Regular cardiac myocyte (primary cell): Measurements from ENCODE around the gene GPBAR1. TPM values are rescaled to one million over a fixed set of nuclear protein-coding genes. Genes with fewer than 3 reads are reported as not detected.

Experiments used
- total RNA-seq: library from RNA; depleted of rRNA; stranded (reverse); fragments of >200 nt; gene quantifications from 2 replicates; pipeline ENCODE4 v1.2.3, GENCODE V29; 2014

Gene GPBAR1, protein sequence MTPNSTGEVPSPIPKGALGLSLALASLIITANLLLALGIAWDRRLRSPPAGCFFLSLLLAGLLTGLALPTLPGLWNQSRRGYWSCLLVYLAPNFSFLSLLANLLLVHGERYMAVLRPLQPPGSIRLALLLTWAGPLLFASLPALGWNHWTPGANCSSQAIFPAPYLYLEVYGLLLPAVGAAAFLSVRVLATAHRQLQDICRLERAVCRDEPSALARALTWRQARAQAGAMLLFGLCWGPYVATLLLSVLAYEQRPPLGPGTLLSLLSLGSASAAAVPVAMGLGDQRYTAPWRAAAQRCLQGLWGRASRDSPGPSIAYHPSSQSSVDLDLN
- total RNA-seq, result 0.19 and 0.28 TPM in 2 replicates

DNA sequence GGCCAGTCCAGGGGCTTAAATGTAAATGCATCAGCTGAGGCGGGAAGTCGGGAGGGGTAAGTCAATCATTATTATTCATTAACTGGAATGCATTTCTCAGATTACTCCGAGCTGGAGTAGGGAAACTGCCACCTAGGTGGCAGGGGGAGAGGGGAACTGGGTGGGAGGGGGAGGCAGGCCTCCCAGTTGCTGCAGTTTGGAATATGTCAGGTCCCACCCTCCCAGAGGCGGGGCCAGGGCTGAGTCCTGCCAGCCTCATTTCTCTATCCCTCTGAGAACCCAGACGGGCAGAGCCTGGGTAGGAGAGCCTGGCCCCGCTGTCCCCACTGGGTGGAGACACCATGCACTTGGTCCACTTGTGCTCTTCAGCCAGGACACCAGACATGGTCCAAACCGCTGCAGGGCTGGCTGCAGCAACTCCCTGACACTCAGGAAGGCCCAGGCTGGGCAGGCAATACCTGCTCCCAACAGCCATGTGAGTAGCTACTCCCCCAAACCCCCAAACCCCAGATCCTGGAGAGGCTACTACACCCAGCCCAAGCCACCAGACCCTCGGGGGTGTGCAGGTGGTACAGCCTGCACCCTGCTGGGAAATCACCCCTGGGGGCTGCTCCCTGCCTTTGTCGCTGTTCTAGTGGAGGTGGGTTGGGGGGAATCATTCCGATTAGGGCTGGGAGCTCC lies at the start of gene GPBAR1:
GPBAR1 (plus strand) TSS at position 274 of the 681 bp plus-strand sequence. CDS start 1,710 bp downstream, outside the sequence.

DNA sequence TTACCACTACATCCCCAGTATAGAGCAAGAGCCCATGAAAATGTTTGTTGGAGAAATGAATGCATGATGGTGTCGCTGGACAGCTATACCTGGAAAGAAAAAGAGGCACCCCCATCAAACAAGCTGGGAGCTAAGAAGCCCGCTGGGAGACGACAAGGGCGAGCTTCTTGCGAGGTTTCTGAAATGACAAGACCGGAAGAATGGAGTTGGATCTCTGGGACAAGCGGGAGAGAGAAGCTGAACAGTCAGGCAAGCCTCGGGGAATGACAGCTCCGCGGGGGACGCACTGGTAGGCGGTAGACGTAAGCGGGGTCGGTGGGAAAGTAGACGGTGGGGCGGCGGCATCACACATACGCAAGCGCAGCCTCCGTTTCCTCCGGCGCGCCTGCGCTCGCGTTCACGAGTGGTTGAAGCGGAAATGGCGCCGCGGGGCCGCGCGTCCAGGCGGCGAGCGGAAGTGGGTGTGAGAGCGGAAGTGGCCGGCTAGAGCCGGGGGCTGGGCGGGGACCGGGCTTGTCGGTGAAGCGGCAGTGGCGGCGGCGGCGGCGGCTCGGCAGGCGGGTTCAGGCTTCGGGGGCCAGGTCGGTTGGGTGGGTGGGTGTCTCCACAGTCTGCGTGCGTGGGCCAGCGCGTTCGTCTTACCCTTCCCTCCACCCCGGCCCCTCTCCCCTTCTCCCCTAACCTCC lies 44.0 kb upstream of the GPBAR1 start, which contains the start of gene ARPC2:
ARPC2 (plus strand) TSS at position 516 of the 686 bp plus-strand sequence. CDS start 282 bp downstream, outside the sequence.

DNA sequence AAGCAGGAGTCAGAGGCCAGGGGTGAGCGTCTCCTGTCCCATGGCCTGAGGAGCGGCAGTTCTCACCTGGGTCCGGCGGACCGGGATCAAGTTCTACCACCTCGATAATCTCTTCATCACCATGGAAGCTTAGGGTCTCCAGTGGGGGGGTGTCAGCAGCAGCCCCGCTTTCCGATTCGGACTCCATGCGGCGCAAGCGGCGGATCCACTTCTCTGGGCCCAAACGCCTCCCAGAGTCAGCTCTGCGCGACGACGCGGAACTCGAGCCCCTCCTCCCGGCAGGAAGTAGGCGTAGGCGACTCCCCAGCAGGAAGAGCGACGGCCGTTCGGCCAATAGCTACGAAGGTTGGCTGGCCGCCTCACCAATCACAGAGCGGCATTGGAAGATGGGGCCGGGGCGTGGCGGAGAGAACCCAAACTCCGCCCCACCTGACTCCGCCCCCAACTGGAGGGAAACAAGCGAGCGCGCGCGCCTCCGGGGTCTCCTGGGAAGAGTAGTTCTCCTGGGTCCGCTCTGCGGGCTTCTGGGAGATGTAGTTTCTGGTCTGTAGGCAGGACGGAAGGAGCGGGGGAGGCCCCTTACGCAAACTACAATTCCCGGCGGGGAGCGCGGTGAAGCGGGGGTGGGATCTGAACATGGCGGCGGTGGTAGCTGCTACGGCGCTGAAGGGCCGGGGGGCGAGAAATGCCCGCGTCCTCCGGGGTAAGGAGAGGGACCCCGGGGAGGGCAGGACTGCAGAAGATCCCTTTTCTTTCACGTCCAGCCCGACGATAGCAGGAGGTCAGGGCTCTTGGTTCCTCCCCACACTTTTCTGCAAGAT lies 9.3 kb downstream of the GPBAR1 start, which contains the start of the genes AAMP and PNKD:
AAMP (minus strand) TSS at position 238 of the 821 bp plus-strand sequence; CDS start at position 187, 51 bp downstream.
PNKD (plus strand) TSS at position 620 of the 821 bp plus-strand sequence; CDS start at position 637, 17 bp downstream.

DNA sequence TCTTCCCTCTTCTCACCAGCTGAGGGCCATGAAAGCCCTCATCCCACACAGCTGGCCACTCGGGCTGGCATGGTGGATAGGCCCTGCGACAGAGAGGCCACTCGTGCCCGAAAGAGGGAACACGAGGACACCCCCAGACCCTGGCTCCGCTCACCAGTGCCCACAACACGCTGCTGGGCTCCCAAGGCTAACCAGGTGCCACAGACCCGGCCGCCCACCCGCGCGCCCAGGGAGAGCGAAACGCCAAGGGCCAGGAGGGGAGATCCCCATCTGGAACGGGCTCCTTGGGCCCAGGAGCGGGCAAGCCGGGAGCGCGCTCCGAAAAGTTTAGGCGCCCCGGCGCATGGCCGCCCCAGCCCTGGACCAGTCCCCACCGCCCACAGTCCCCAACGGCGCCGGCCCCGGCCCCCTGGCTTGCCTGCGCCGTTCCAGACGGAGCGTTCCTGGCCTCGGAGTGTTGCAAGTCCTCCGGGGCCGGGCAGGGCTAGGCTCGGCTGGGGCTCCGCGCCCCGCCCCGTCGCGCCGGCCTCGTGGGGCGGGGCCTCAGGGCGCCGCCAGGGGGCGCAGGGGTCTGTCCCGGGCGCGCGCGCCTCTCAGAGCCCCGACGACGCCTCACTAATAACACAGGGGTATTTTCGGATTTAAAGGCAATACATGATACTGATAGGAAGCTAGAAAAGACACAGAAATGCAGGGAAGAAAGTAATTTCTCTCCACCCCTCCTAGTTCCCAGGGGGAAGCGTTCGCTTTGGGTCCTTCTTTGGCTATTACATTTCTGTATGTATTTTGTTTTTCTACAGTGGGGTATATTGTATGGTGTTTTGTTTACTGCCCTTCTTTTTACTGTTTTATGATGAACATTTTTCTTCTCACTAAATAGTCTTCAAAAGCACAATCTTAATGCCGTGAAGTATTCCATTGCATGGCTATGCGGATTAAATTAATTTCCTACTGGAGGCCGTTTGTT lies 31.5 kb downstream of the GPBAR1 start, which contains the start of gene TMBIM1:
TMBIM1 (minus strand) TSS at position 456 of the 967 bp plus-strand sequence. CDS start 10,362 bp downstream, outside the sequence.

Other genes starting within 250 kb of the GPBAR1 start
- gene RUFY4, start 191.8 kb upstream of the GPBAR1 start, total RNA-seq, result not detected in 2 replicates
- not detected in 2 replicates for gene CXCR2, start 135.0 kb upstream of the GPBAR1 start, total RNA-seq
- gene CXCR1, start 94.1 kb upstream of the GPBAR1 start, total RNA-seq, result not detected in 2 replicates
- 299 and 544 TPM in 2 replicates for gene ARPC2, start 43.8 kb upstream of the GPBAR1 start, total RNA-seq
- gene AAMP, start 9.1 kb downstream of the GPBAR1 start, total RNA-seq, result 139 and 182 TPM in 2 replicates
- 18.0 and 18.8 TPM in 2 replicates for gene PNKD, start 9.5 kb downstream of the GPBAR1 start, total RNA-seq
- 124 and 187 TPM in 2 replicates for gene TMBIM1, start 31.5 kb downstream of the GPBAR1 start, total RNA-seq
- 0.28 TPM in 1 of 2 replicates, not detected in the other for gene CATIP, start 95.8 kb downstream of the GPBAR1 start, total RNA-seq
- gene SLC11A1, start 121.3 kb downstream of the GPBAR1 start, total RNA-seq, result 0.19 and 0.28 TPM in 2 replicates
- gene CTDSP1, start 138.9 kb downstream of the GPBAR1 start, total RNA-seq, result 40.8 and 50.7 TPM in 2 replicates
- gene VIL1, start 158.1 kb downstream of the GPBAR1 start, total RNA-seq, result under 0.01 TPM in 2 replicates